CD8-positive, alpha-beta memory T cell (primary cell): ENCODE measurements around the gene PRRT1B. TPM values are rescaled to one million over a fixed set of nuclear protein-coding genes. Genes with fewer than 3 reads are reported as not detected.
A peak's percentile ranks its signal among the peaks of the same experiment; 100 is the strongest.

ENCODE experiments used
- CTCF ChIA-PET: fragments of 350-600 bp; sonication (Branson Sonifier 250); formaldehyde crosslinking; loops from one replicate; lab custom pipeline; 2021; ENCODE audit warnings: antibody characterized with exemption; lab: Charles Lee
- POLR2A ChIA-PET: fragments of 350-600 bp; sonication (Branson Sonifier 250); formaldehyde crosslinking; loops from one replicate; lab custom pipeline; 2021; ENCODE audit warnings: antibody characterized with exemption; lab: Charles Lee
- DNase-seq, 5 donors: peaks; one replicate each; pipeline versions ENCODE4 v3.0.0 to v3.0.0-alpha.2; 2020 to 2022; ENCODE audit warnings: mixed read lengths in 1 of 5
- H3K27ac ChIP-seq: one replicate; pipeline ENCODE4 v1.7.0; 2013; ENCODE audit warnings: low read depth, mild to moderate bottlenecking, low read length, moderate library complexity
- H3K27me3 ChIP-seq: 2 replicates; pipeline ENCODE4 v1.7.0; 2013; ENCODE audit warnings: low read length, mild to moderate bottlenecking; ENCODE audit not compliant: insufficient read depth, poor library complexity, severe bottlenecking
- H3K36me3 ChIP-seq: 2 replicates; pipeline ENCODE4 v1.7.0; 2013; ENCODE audit warnings: mild to moderate bottlenecking, low read length, moderate library complexity; ENCODE audit not compliant: insufficient read depth
- H3K4me1 ChIP-seq: 2 replicates; pipeline ENCODE4 v1.7.0; 2013; ENCODE audit warnings: mild to moderate bottlenecking, low read length, moderate library complexity; ENCODE audit not compliant: insufficient read depth
- H3K4me3 ChIP-seq: 2 replicates; pipeline ENCODE4 v1.7.0; 2013; ENCODE audit warnings: mild to moderate bottlenecking, low read length
- H3K9me3 ChIP-seq: 2 replicates; pipeline ENCODE4 v1.7.0; 2013; ENCODE audit warnings: mild to moderate bottlenecking, low read length
- H3K27ac Mint-ChIP-seq, 8 donors: one replicate each; pipeline ENCODE4 v1.8.0; 2020 to 2021; ENCODE audit warnings: mixed read lengths in 8 of 8, mild to moderate bottlenecking in 6 of 8, inconsistent platforms in 3 of 8, moderate library complexity in 3 of 8
- H3K27me3 Mint-ChIP-seq, 2 donors: one replicate each; pipeline ENCODE4 v1.8.0; 2020 to 2021; ENCODE audit warnings: mixed read lengths in 2 of 2, mild to moderate bottlenecking in 1 of 2, moderate library complexity in 1 of 2
- H3K36me3 Mint-ChIP-seq, 3 donors: one replicate each; pipeline ENCODE4 v1.8.0; 2020 to 2021; ENCODE audit warnings: mixed read lengths in 3 of 3, inconsistent platforms in 1 of 3, mild to moderate bottlenecking in 1 of 3
- H3K4me1 Mint-ChIP-seq, 3 donors: one replicate each; pipeline ENCODE4 v1.8.0; 2020 to 2021; ENCODE audit warnings: mixed read lengths in 3 of 3, inconsistent platforms in 1 of 3, mild to moderate bottlenecking in 1 of 3
- H3K4me3 Mint-ChIP-seq, 7 donors: one replicate each; pipeline ENCODE4 v1.8.0; 2020 to 2021; ENCODE audit warnings: mixed read lengths in 7 of 7, mild to moderate bottlenecking in 6 of 7, moderate library complexity in 4 of 7, inconsistent platforms in 2 of 7
- H3K9me3 Mint-ChIP-seq, 5 donors: one replicate each; pipeline ENCODE4 v1.8.0; 2020 to 2022; ENCODE audit warnings: mixed read lengths in 5 of 5, mild to moderate bottlenecking in 3 of 5, moderate library complexity in 2 of 5, inconsistent platforms in 1 of 5
- polyA plus RNA-seq: library from polyadenylated mRNA; unstranded; fragments of 300-500 nt; fragmentation: Illumina TruSeq; gene quantifications from one replicate; pipeline ENCODE4 v1.2.3, GENCODE V29; 2021
- total RNA-seq, 2 experiments: library from RNA; stranded (reverse); gene quantifications; one replicate each; pipeline ENCODE4 v1.2.3, GENCODE V29; 2021

Gene PRRT1B
- total and polyA plus RNA-seq, 3 experiments from 2014 or later: not detected

- Mint-ChIP-seq H3K9me3 (no peaks in the 10 kb centered on the region), H3K4me3 (no peak overlapping the region), H3K27me3 (no peaks in the 10 kb centered on the region), H3K27ac (peak overlapping the region in 6 of 8 donors; percentile 23 to 84 (median 40)), H3K4me1 (peaks cover 9 to 14% (median 13%) of the 10 kb centered on the region in 3 donors), H3K36me3 (peaks cover 0 to 97% (median 12%) of the 10 kb centered on the region in 3 donors)
- Histone ChIP-seq H3K36me3 (peaks cover 39% of the 10 kb centered on the region), H3K9me3 (no peaks in the 10 kb centered on the region), H3K4me3 (no peak overlapping the region), H3K27ac (no peak overlapping the region), H3K27me3 (no peaks in the 10 kb centered on the region), H3K4me1 (no peaks in the 10 kb centered on the region)
- CTCF ChIA-PET: interaction anchor here (0.7 kb wide), 1 partner anchor 15 kb away, joined by 3 read pairs; no protein-coding TSS in a partner anchor
- DNase-seq: no peak
- POLR2A ChIA-PET: interaction anchor here (0.6 kb wide), 1 partner anchor 852 kb away, joined by 8 read pairs; no protein-coding TSS in a partner anchor
Measured at GRCh38 chr9:131605770-131606590, 60.7 kb downstream of the PRRT1B start.

- Mint-ChIP-seq H3K9me3 (no peaks in the 10 kb centered on the region), H3K27ac (peak overlapping the region in 5 of 8 donors; percentile 11 to 90 (median 52)), H3K36me3 (peaks cover 0 to 96% (median 9%) of the 10 kb centered on the region in 3 donors), H3K4me3 (no peak overlapping the region), H3K4me1 (peaks cover 9 to 15% (median 14%) of the 10 kb centered on the region in 3 donors), H3K27me3 (no peaks in the 10 kb centered on the region)
- Histone ChIP-seq H3K36me3 (peaks cover 31% of the 10 kb centered on the region), H3K9me3 (no peaks in the 10 kb centered on the region), H3K4me1 (no peaks in the 10 kb centered on the region), H3K27ac (no peak overlapping the region), H3K27me3 (no peaks in the 10 kb centered on the region), H3K4me3 (no peak overlapping the region)
- ChIA-PET CTCF (no interaction called here), POLR2A (interaction anchor here (0.6 kb wide), 1 partner anchor 851 kb away, joined by 8 read pairs; no protein-coding TSS in a partner anchor)
- no peak for DNase-seq
Measured at GRCh38 chr9:131606896-131607567, 61.7 kb downstream of the PRRT1B start.

- no peaks in the 10 kb centered on the region for H3K4me1 ChIP-seq
- H3K27ac Mint-ChIP-seq: peak overlapping the region in 3 of 8 donors; percentile 52 to 90 (median 66)
- no peak for DNase-seq
- H3K36me3 ChIP-seq: peaks cover 31% of the 10 kb centered on the region
- H3K4me1 Mint-ChIP-seq: peaks cover 9 to 12% (median 11%) of the 10 kb centered on the region in 3 donors
- H3K36me3 Mint-ChIP-seq: peaks cover 0 to 96% (median 10%) of the 10 kb centered on the region in 3 donors
- no peaks in the 10 kb centered on the region for H3K27me3 ChIP-seq
- H3K9me3 ChIP-seq: no peaks in the 10 kb centered on the region
- H3K27ac ChIP-seq: no peak overlapping the region
- no peak overlapping the region for H3K4me3 Mint-ChIP-seq
- CTCF ChIA-PET: interaction anchor here (1.4 kb wide), 1 partner anchor 17 kb away, joined by 4 read pairs; no protein-coding TSS in a partner anchor
- no peaks in the 10 kb centered on the region for H3K27me3 Mint-ChIP-seq
- no peaks in the 10 kb centered on the region for H3K9me3 Mint-ChIP-seq
- POLR2A ChIA-PET: no interaction called here
- no peak overlapping the region for H3K4me3 ChIP-seq
Measured at GRCh38 chr9:131607591-131607990, 62.3 kb downstream of the PRRT1B start.

GRCh38 chr9:131608493-131609037 is 63.2 kb downstream of the PRRT1B start:
- DNase-seq: no peak
- Histone ChIP-seq H3K4me3 (no peak overlapping the region), H3K9me3 (no peaks in the 10 kb centered on the region), H3K27me3 (no peaks in the 10 kb centered on the region), H3K36me3 (peaks cover 26% of the 10 kb centered on the region), H3K4me1 (no peaks in the 10 kb centered on the region), H3K27ac (no peak overlapping the region)
- POLR2A ChIA-PET: no interaction called here
- Mint-ChIP-seq H3K36me3 (peaks cover 0 to 96% (median 8%) of the 10 kb centered on the region in 3 donors), H3K27ac (peak overlapping the region in 3 of 8 donors; percentile 17 to 38 (median 21)), H3K4me1 (peaks cover 9 to 19% (median 16%) of the 10 kb centered on the region in 3 donors), H3K27me3 (no peaks in the 10 kb centered on the region), H3K9me3 (no peaks in the 10 kb centered on the region), H3K4me3 (no peak overlapping the region)
- CTCF ChIA-PET: interaction anchor here (1.4 kb wide), 1 partner anchor 18 kb away, joined by 4 read pairs; no protein-coding TSS in a partner anchor

Other genes starting within 250 kb of the PRRT1B start
- 100 to 1,000 TPM; 146 TPM for gene PRRC2B, start 151.4 kb upstream of the PRRT1B start, total RNA-seq
- 42.1 TPM for gene PRRC2B, start 151.4 kb upstream of the PRRT1B start, polyA plus RNA-seq
- gene POMT1, start 42.6 kb upstream of the PRRT1B start, total RNA-seq: 10 to 100 TPM; 31.6 to 35.3 TPM
- 18.4 TPM for gene POMT1, start 42.6 kb upstream of the PRRT1B start, polyA plus RNA-seq
- gene UCK1, start 14.3 kb upstream of the PRRT1B start, total RNA-seq: 10 to 100 TPM; 22.2 to 23.1 TPM
- 34.4 TPM for gene UCK1, start 14.3 kb upstream of the PRRT1B start, polyA plus RNA-seq
- gene RAPGEF1, start 194.6 kb downstream of the PRRT1B start, total RNA-seq: 100 to 1,000 TPM; 145 to 148 TPM
- gene RAPGEF1, start 194.6 kb downstream of the PRRT1B start, polyA plus RNA-seq: 20.1 TPM